Activated gamma-delta T cell (primary cell): Measurements from ENCODE around the gene NLN.
A peak's percentile ranks its signal among the peaks of the same experiment; 100 is the strongest.
"Not testable (repeated sequence)": the region's sequence is repeated elsewhere in the genome, so short reads cannot be mapped to it uniquely, and the experiment has no call there.

Experiments
- DNase-seq: peaks from one replicate; lab custom pipeline; 2025; lab: John Stamatoyannopoulos, UW
- total RNA-seq, 2 donors: gene quantifications; one replicate each; lab custom pipeline; 2026; lab: John Stamatoyannopoulos, UW

The NLN gene
- 4.0 to 7.3 reads per million in 2 donors for total RNA-seq

DNA sequence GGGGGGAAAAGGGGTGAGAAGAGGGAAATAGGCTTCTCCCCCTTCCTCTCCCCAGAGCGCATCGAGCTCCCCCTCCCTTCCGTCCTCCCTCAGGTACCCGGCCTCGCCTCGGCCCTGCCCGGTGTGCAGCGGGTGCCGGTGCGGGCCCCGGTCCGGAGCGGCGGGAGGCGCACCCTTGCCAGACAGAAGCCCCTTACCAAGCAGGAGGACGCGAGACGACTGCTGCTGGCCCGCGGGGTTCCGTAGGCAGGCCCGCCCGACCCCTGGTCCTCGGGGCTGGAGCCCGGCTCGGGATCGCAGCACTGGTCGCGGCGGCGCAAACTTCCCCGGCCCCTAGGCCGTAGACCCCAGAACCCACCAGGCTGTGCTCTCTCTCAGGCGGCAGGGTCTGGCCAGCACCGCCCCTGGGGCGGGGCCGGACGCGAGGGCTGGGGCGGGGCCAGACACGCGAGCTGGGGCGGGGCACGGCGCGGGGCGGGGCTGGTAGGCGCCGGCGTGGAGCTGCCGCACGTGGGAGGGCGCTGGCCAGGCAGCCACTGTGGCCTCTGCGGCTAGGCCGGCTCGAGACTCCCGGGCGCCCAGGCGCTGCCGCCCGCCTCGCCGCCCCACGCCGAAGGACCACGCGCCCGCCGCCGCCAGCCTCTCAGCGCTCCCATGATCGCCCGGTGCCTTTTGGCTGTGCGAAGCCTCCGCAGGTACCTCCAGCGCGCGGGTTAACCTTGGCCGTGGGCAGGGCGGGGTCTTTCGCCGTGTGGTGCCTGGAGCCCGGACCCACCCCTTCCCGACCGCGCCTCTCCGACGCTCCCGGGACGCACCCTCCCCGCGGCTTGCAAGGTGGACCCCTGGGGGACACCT is at the start of gene NLN, which contains the start of gene SGTB:
Gene NLN, plus strand, starts transcription at position 486 of the 855 bp plus-strand sequence. Its CDS starts 169 bp downstream, at position 655.
Gene SGTB, minus strand, starts transcription at position 390 of the 855 bp plus-strand sequence. CDS start 1,302 bp downstream, outside the sequence.
- peak; percentile 77 for DNase-seq

DNA sequence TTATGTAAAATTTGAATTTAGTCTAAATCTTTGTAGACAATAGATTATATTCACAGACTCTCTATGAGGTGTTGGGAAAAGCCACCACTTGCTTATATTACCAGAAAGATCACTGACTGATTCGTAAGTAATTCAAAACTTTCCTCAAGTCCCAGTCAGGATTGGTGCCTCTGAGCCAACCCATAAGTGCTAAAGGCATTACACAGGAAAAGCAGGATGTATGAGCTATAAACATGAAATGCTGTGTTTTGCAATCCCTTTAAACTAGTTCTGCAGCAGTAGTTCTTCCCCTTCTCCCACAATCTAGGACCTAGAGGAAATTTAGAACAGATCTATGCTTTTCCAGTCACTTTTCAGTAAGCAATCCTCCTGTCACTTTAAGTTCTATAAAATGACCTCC is 49.2 kb upstream of the NLN start:
- DNase-seq: no peak

DNA sequence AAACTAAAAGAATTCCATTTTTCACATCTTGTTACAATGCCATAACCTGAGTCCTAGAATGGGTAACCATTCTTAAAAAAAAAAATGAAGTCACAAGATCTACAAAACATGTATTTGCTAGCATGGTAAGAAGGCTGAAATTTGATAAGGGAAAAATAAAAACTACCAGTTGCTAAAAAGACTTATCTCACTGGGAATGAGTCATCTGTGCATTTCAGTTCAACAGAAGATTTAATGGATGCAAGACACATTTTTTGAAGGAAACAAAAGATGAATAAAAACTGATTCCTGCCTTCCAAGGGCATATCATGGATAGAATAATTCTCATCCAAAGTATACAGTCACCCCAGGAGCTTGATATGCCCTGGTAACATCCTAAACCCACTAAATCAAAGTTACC is 47.3 kb upstream of the NLN start:
- no peak for DNase-seq

DNA sequence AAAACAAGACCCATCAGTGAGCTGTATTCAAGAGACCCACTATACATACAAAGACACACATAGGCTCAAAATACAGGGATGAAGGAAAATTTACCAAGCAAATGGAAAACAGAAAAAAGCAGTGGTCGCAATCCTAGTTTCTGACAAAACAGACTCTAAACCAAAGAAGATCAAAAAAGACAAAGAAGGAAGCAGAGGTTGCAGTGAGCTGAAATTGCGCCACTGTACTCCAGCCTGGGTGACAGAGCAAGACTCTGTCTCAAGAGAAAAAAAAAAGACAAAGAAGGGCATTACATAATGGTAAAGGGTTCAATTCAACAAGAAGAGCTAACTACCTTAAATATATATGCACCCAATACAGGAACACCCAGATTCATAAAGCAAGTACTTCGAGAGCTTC is 45.9 kb upstream of the NLN start:
- not testable (repeated sequence) for DNase-seq

DNA sequence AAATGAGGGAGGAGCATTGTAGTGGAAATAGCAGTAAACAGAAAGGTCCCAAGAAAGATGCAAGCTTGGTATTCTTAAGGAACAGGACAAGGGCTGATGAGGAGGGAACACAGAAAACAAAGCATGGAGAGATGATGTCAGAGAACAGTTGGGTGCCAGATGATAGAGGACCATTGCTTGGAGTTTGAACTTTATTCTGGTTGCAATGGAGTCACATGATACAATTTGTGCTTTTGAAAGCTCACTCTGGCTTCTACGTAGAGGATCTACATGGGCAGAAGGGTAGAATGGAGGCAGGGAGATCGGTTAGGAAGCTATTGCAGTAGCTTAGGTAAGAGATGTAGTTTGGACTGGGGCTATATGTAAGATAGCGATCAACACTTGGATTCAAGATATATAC is 39.9 kb upstream of the NLN start:
- DNase-seq: no peak

DNA sequence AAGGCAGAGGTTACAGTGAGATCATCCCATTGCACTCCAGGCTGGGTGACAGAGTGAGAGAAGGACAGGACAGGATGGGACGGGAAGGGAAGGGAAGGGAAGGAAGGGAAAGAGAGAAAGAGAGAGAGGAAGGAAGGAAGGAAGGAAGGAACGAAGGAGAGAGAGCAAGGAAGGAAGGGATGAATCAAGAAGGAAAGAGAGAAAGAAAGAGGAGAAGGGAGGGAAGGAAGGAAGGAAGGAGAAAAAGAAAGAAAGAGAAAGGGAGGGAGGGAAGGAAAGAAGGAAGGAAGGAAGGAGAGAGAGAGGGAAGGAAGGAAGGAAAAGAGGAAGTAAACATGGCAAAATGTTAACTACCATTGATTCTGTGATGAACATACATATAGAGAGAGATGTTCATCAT is 28.9 kb upstream of the NLN start:
- no peak for DNase-seq

DNA sequence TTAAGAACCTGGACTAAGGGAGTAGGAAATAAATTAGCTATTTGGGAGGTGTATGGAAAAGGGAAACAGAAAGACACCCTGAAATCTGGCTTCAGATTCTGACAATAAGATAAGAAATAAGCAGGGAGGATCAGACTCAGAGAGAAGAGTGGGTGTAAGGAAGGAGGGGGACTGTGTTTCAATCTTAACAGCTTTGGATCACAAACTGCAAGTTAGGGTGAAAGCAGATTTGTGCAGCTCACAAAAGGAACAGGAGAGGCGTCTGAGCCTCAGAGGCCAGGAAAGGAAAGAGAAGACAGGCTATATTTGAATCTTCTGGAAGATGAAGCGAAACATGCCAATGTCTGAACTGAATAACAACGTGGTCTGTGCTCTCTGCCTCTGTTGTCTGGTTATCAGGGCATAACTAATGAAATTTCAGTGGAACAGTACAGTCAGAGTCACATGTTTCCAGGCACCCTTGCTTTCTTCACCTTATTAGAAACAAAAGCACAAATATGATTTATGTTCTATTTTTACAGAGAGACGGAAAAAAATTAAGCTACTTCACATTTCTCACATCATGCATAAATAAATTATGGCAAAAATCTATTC is 26.7 kb upstream of the NLN start:
- no peak for DNase-seq

DNA sequence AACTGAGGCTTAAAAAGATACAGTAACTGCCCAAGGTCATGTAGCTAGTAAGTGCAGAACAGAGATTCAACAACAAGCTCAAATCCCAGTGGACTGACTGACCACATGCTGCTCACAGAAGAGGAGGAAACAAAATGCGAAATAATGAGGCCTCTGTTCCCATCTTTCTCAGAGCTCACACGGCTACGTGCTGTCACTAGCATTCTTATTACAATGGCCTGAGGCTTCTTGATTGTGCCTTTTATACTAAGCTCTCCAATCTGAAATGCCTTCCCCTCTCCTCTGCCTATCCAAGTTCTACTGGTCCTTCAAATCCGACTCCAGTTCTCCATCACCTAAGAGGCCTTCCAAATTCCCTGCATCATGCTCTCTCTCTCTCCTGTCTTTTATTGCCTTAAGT is 26.1 kb upstream of the NLN start:
- DNase-seq: no peak

DNA sequence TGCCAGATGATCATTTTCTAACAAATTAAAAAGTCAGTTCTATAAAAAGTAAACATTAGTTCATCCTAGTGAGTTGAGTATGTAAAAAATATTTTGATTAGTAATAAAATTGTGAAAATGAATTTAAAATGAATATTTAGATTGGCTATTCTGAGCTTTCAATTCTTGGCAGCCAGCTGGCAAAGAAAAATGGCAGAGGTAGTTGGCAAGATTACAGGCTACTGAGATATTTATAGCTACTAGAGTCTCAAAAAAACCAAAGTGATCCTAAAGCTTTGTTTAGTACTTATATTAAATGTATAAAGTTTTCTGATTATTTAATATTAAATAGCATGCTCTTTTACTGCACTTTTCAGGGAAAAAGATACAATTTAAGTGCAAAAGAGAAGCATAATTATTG is 25.1 kb upstream of the NLN start:
- DNase-seq: no peak

DNA sequence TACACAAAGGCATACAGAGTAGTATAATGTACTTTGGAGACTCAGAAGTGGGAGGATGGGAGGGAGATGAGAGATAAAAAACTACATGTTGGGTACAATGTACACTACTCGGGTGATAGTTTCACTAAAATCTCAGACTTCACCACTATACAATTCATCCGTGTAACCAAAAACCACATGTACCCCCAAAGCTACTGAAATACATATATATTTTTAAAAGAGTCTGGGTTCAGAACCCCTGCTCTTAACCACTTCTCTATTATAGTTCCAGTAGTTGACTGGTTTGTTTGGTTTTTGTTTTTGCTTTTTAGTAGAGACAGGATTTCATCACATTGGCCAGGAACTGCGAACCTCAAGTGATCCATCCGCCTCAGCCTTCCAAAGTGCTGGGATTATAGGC is 22.7 kb upstream of the NLN start:
- no peak for DNase-seq

DNA sequence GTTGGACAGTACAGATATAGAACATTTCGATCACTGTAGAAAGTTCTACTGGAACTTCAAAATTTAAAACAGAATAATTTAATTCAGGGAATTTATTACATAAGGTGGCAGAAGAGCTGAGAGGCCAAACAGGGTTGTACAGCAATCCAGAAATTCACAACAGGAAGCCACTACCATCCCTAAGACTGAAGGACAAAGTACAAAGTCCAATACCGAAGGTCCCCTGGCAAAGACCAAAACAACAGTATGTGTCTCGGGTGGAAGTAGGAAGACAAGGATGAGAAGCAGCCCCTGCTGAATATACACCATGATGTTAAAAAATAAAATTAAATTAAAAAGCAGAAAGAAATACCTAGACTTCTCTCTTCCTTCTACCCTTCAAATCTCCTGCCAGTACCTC is 20.0 kb upstream of the NLN start:
- no peak for DNase-seq

DNA sequence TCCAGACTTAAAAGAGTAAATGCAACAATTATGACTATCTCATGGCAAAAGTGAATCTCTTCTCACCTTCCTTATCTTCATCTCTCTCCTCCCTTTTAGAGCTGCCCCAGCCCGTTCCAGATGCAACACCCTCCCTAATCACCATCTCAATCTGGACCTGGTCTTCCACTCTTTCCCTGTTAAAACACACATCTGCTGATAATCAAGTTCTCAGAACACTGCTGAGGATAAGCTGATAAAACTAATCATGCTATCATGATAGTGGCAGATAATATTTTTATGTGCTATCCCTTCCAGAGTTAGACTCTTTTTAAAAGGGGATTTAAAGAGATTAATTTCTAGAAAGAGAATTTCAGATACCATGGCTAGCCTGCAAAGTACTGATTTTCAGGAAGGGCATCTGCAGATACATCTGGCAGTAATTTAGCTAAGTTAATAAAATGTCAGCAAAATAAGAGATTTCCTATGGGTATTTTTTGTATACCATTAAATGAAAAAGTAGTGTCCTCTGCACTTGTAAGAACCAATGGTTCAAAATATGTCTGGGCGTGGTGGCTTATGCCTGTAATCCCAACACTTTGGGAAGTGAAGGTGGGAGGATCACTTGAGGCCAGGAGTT is 17.3 kb upstream of the NLN start:
- no peak for DNase-seq

DNA sequence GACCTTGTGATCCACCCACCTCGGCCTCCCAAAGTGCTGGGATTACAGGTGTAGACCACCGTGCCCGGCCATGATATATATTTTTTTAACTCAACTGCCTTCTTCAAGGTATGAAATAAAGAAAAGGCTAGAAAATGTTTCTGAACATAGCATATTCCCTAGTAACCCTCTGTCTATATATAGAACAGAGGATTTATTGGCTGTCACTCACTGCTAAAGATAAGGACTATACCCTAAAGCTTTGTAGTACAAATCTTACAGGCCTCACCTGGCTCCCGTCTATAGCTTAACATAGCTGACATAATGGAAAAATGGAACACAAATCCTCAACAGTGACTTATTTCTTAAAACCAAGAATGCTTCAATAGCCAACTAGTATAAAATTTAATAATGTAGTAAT is 14.3 kb upstream of the NLN start:
- no peak for DNase-seq

DNA sequence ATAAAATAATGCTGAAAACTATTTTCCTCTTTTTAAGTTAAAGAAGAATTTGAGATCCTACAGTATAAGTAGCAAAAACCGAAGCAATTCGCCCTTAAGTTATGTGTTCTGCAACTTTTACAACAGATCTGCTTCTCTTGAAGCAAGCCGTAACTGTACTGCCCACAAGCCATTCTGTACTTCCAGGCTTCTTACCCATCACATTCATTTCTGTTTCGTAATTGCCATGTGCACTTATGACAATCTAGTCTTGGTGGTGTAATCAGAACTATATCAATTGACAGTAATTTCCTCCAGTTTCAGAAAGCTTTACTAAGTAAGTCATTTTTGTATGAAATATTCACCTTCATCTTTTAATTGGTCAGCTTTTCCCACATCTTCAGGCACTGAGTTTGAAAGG is 13.9 kb upstream of the NLN start:
- DNase-seq: no peak

DNA sequence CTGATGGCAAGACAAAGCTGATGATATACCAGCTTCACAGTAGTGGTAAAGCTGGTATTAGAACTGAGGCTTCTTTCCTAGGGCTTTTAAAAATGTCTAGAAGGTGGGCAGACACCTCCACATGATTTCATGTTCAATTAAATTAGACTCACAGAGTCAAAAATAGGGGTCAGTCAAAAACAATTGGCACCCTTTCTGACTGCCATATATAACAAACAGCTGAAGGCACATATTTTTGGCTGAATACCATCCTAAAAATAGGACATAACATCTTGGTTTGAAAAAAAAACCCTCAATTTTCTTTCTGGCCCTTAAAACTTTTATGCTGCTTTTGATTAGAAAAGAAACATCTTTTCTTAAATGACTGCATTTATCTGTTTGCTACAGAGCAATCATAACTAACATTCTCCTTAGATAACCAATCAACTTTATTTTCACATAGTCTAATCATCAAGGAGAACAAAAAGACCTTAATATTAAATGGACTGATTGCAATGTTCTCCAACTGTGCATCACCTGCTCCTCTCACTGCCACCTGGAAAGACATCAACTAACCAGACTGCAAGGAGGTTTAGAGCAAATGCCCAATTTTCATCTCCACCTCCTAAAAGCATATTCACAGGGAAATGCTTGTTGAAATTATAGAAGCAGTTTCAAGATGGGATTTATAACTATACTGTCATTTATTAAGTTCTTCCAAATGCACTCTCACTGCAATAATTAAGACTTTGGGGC is 3.3 kb upstream of the NLN start:
- DNase-seq: no peak

DNA sequence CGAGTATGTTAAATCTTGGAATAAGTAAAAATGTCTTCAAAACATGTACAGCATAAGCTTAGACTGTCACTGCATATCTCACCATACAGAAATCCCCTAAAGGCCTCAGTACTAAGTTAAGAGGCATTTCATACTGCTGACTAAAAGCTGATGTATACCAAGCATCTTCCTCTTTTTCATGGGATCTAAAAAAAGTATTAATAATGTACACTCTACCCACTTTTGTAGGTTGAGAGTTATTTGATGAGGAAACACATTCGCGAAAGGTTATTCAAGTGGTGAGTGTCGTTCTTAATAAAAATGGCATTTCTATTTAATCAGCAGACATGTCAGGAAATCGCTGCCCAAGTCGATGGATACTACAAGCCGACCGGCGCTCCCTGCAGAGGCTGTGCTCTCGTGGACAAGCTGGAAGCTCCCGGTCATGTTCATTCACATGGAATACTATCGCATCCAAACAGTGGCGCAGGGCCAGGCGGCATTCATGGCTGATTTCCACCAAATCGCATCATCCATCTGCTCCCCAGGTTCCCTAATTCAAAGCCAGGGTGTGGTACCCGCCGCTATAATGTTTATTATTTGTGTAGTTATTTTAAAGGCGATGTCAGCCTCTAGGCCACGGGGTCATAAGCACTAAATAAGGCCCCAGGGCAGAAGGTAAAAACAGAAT is 820 bp upstream of the NLN start:
- no peak for DNase-seq

DNA sequence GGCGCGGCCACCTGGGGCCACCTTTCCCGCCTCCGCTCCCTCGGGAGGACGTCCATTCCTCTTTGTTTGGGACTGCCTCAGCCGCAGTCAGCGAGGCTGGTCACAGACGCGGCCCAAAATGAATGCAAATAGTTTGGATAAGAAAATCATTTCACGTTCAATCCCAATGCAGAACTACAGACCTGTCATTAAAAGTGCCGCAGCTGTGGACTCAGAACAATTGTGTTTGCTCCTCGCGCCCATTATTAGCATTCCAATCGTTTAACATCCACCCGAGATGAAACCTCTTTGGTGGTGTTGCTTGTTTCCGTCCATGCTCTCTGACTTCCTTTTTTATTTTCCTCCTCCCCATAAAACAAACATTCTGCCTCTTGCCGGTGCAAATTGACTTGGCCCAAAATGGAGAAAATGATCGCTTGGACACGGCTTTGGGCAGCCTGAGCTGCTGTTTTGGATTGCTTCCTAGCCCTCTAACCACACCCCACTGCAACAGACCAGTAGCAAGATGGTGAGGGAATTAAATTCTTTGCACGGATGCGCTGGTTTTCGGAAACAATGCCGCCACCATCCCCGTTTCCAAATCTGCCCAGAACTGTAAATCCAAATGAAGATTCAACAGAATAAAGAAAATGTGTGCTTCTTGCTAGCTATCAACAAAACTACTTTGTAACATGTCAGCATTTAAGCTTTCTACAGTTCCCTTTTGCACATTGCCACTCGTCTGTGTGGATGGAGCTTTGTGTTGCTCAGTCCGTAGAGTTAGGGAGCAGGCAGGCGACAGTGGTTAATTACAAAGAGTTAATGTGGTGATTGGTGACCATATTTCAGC is 784 bp downstream of the NLN start:
- no peak for DNase-seq

DNA sequence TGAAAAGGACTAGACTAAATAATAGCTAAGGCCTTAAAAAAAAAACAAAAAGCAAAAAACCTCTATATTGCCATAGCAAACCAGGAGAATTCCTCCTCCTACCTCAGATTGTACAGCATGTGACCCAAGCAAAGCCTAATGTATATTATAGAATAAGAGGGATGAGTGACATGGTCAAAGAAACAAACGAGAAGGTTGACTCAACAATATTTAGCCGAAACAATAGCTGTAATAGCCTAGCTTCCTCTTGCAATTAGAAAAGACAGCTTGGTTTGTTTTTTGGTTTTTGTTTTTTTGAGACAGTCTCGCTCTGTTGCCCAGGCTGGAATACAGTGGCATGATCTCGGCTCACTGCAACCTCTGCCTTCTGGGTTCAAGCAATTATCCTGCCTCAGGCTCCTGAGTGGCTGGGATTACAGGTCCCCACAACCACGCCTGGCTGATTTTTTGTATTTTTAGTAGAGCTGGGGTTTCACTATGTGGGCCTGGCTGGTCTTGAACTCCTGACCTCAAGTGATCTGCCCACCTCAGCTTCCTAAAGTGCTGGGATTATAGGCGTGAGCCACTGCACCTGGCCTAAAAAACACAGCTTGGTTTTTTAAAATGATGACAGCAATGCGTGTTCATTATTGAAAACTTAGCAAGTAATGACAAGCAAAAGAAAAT is 5.6 kb downstream of the NLN start:
- DNase-seq: no peak

DNA sequence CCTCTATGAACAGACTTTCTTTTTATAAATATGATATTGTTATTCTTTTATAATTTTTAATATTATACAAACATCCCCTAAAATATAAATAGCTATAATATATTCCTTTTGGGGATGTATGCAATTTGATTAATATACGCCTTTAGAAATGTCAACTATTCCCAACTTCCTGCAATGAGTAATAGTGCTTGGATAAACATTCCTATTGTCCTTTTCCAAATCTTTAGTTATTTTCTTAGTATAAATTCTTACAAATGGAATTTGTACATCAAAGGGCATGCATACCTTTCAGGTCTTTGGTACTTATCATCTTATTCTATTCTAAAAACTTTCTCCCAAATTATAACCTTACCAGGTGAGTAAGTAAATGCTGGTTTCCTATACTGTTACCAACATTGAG is 6.2 kb downstream of the NLN start:
- no peak for DNase-seq

DNA sequence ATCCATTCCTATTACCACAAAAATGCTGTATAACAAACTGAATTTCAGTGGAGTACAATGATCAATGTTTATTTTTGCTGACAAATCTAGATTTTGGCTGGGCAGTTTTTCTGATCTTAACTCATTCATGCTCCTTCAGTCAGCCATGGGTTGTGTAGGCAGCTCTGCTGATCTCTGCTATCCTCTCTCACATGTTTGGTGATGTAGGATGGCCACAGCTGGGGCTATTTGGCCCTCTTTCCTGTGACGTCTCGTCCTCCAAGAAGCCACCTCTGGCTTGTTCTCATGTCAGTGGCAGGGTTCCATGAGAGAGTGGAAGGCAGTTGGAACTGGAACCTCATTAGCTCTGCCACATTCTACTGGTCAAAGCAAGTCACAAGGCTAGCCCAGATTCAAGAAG is 8.9 kb downstream of the NLN start:
- DNase-seq: no peak
